Heart left ventricle (tissue), 13 donors: ENCODE measurements around the gene RPS4Y2.

Experiments
- CTCF ChIP-seq, 12 donors: fragments of 200-600 bp; sonication (generic) in 4 of 12; IDR thresholded peaks; one replicate each; pipeline versions ENCODE4 v1.5.0 to v1.8.0; 2018 to 2022; ENCODE audit warnings: antibody characterized with exemption in 12 of 12, mild to moderate bottlenecking in 5 of 12
- POLR2A ChIP-seq, 2 donors: fragments of 450-650 bp; IDR thresholded peaks; one replicate each; pipeline ENCODE4 v1.6.1; 2017; ENCODE audit warnings: antibody characterized with exemption in 2 of 2, mild to moderate bottlenecking in 2 of 2, moderate library complexity in 2 of 2
- donor health status: ischemic (EF 13 %, LVEDD 7.1; RV severe dilation, severe dysfunction).
- donor health status: DM: no; HTN: yes; CAD: no.
- donor health status: DM: no; HTN: no; CAD: no.
- donor health status: ischemic (EF 25% LVEDD 6.9; RV normal size, moderate dysfunction).
- donor health status: ischemic (EF 25% LVEDD 5.7; RV mildly dilated, moderate dysfunction).
- donor health status: ischemic (EF 35%, LVEDD 5.7; RV mildly dilated, moderate dysfunction).
- donor health status: nonischemic (EF 11% LVEDD 7.7; RV severe dilation, severe dysfunction).
- donor health status: DM: yes; HTN: yes; CAD: no.
- donor health status: PGD.
- donor health status: ischemic (EF 29% LVEDD 5.4; RV normal size, mild dysfunction).
- donor health status: nonischemic (EF 23%, LVEDD 6.1; RV moderate dilation, normal function).

GRCh38 chrY:20763869-20764268, 8.0 kb downstream of the RPS4Y2 start:
- no peak for TF ChIP-seq CTCF (IDR thresholded peaks at IDR 0.05)
- no peak for TF ChIP-seq POLR2A (IDR thresholded peaks at IDR 0.05)
